Stimulated activated CD8-positive, alpha-beta memory T cell treated with anti-CD3 and anti-CD28 coated beads, Interleukin-7, amount 100 ng/mL, for 4 hours (primary cell): ENCODE results near the gene ALDH4A1.
"Not testable (repeated sequence)": the region's sequence is repeated elsewhere in the genome, so short reads cannot be mapped to it uniquely, and the experiment has no call there.

ENCODE experiments used
- DNase-seq, 2 donors: peaks; one replicate each; pipeline ENCODE4 v3.0.0-alpha.2; 2020; ENCODE audit warnings: low read depth in 2 of 2

Gene ALDH4A1

GRCh38 chr1:18900303-18900841, 2.0 kb downstream of the ALDH4A1 start:
- no peak for DNase-seq

GRCh38 chr1:18899363-18900049, 2.8 kb downstream of the ALDH4A1 start:
- DNase-seq = no peak

- DNase-seq = no peak
Observed at GRCh38 chr1:18898567-18898966, 3.8 kb downstream of the ALDH4A1 start.

- DNase-seq = no peak
Observed at GRCh38 chr1:18895317-18895716, 7.0 kb downstream of the ALDH4A1 start.

- no peak for DNase-seq
Observed at GRCh38 chr1:18893120-18893519, 9.2 kb downstream of the ALDH4A1 start.

GRCh38 chr1:18891858-18892257, 10.5 kb downstream of the ALDH4A1 start:
- not testable (repeated sequence) for DNase-seq

- DNase-seq = no peak
Observed at GRCh38 chr1:18891426-18891780, 11.0 kb downstream of the ALDH4A1 start.

GRCh38 chr1:18890706-18891425, 11.5 kb downstream of the ALDH4A1 start:
- DNase-seq = no peak

GRCh38 chr1:18886003-18886335, 16.4 kb downstream of the ALDH4A1 start:
- DNase-seq = no peak

GRCh38 chr1:18885311-18886002, 16.9 kb downstream of the ALDH4A1 start:
- DNase-seq = no peak

GRCh38 chr1:18884727-18885126, 17.6 kb downstream of the ALDH4A1 start:
- no peak for DNase-seq

GRCh38 chr1:18884419-18884717, 18.0 kb downstream of the ALDH4A1 start:
- DNase-seq = no peak

GRCh38 chr1:18883636-18884418, 18.5 kb downstream of the ALDH4A1 start:
- peak; percentile 42 to 46 for DNase-seq

GRCh38 chr1:18883079-18883478, 19.3 kb downstream of the ALDH4A1 start:
- DNase-seq = no peak

- no peak for DNase-seq
Observed at GRCh38 chr1:18882486-18882885, 19.9 kb downstream of the ALDH4A1 start.

- no peak for DNase-seq
Observed at GRCh38 chr1:18881642-18882431, 20.5 kb downstream of the ALDH4A1 start.

- DNase-seq = no peak
Observed at GRCh38 chr1:18881164-18881563, 21.2 kb downstream of the ALDH4A1 start.

GRCh38 chr1:18880585-18880984, 21.8 kb downstream of the ALDH4A1 start:
- DNase-seq = no peak

GRCh38 chr1:18879791-18880309, 22.5 kb downstream of the ALDH4A1 start:
- no peak for DNase-seq

GRCh38 chr1:18879215-18879790, 23.1 kb downstream of the ALDH4A1 start:
- DNase-seq = no peak
